Stimulated activated CD4-positive, alpha-beta T cell treated with anti-CD3 and anti-CD28 coated beads, TNF-alpha, amount 100 ng/mL, for 24 hours (primary cell): ENCODE results near the gene AMPD3.

Source experiments
- DNase-seq, 3 experiments: peaks; one replicate each; pipeline ENCODE4 v3.0.0-alpha.2; 2020; ENCODE audit warnings: low read depth in 3 of 3

The AMPD3 gene

GRCh38 chr11:10503221-10503620 lies 48.2 kb downstream of the AMPD3 start:
- DNase-seq, result no peak

DNA sequence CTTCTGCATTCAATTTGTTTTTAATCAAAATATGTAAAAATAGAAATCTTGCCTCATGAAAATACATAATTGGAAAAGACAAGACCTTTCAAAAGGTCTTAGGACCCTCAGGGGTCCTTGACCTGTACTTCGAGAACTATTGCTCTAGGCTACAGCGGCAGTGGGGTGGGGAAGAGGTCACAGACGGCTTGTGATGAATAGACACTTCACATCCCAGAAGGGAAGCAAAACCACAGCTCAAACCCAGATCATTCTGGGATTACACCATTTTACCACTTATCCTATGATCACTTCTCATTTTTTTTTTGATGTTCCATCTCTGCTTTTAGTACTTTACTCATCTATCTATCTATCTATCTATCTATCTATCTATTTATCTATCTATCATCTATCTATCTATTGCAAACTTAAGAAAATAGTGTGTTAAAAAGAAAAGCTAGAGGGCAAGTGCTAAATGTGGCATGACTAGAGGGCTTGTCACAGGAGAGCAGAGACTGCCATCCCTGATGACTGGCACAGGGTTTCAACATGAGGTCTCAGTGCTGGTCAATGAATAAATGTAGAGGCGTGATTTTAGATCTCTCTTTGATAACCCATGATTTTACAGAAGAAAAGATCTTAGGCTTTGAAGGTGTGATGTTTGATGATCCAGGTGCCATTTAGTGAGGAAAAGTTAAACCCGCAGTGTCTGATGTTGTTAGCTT lies 48.9 kb downstream of the AMPD3 start:
- DNase-seq, result no peak

- no peak for DNase-seq
Observed at GRCh38 chr11:10504490-10504889, 49.4 kb downstream of the AMPD3 start.

- no peak for DNase-seq
Observed at GRCh38 chr11:10505278-10506007, 50.4 kb downstream of the AMPD3 start.

DNA sequence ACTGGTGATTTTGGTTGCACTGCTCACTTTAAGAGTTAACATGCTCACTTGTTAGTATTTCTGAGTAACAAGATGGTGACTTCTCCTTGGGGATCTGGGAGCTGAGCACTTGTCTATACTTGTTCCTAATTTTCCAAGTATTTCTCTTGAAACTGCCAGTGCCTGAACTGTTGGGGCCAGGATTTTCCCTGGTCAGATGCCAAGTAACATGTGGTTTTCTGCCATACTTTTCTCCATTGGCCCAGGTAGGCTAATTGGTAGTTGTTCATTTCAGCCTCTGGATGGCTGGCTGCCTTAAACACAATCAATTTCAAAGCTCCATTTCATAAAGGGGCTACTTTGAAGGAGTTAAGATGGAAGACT lies 50.9 kb downstream of the AMPD3 start:
- no peak for DNase-seq

GRCh38 chr11:10511181-10511621 lies 56.1 kb downstream of the AMPD3 start:
- DNase-seq, result no peak

GRCh38 chr11:10514202-10514601 lies 59.1 kb downstream of the AMPD3 start:
- no peak for DNase-seq

DNA sequence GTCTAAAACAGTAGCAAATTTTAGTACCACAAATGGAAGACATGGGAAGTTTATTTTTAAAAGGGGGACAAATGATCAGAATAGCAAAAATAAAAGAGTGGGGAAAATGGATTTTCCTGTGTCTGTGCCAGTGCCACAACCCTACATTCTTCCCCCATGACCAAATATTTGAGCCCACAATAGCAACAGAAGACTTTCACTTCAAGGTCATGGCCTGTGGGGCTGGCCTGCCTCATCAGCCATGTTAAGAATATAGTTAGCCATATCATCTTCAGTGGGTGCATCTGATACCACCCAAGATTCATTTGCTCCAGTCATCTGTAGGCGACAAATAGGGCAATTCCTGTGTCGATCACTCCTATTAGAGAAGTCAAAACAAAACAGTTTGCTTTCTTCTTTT lies 59.6 kb downstream of the AMPD3 start:
- no peak for DNase-seq

DNA sequence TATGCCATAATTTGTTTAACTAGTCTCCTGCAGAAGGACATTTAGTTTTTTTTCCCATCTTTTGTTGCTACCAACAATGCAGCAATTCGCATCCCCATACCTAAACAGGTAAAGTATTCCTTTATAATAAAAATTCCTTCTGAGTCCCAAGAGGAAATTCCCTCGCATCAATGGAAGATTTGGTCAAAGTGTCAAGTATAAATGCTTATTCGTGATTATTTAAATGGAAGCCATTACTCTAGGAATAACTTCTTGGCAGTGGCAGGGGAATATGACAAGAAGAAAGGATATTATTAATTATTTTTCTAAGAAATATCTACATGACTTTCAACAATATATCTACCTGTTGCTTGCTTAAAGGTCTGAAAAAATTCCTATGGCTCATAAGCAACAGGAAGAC lies 60.4 kb downstream of the AMPD3 start:
- DNase-seq, result no peak

DNA sequence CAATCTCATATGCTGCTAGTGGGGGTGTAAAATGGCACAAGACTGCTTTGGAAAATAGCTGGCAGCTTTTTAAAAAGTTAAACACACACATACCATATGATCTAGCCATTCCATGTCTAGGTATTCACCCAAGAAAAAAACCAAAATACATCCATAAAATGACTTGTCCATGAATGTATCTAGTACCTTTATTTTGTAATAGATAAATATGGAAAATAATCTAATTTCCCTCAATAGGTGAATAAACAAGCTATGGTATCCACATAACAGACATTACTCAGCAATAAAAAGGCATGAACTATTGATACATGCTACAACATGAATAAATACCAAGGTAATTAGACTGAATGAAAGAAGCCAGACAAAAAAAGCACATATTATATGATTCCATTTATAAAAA lies 63.1 kb downstream of the AMPD3 start:
- no peak for DNase-seq

- DNase-seq, result no peak
Observed at GRCh38 chr11:10518891-10519290, 63.8 kb downstream of the AMPD3 start.

GRCh38 chr11:10519630-10520029 lies 64.6 kb downstream of the AMPD3 start:
- no peak for DNase-seq

GRCh38 chr11:10520562-10520961 lies 65.5 kb downstream of the AMPD3 start:
- DNase-seq, result no peak

GRCh38 chr11:10522276-10522675 lies 67.2 kb downstream of the AMPD3 start:
- DNase-seq, result no peak

DNA sequence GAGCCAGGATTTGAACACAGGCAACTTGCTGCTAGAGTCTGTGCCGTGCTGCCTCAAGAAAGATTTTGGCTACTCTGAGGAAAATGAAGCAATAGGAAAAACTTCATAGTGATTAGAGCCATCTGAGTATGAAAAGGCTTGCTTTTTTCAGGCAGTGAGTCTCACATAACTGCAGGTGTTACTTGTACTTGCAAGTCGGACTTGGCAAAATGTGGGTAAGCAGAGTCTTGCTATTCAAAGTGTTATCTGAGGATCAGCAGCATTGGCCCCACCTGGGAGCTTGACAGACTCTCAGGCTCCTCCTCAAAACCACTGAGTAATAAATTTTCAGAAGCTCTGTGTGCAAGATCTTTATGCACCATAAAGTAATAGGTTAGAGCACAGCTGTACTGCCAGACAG lies 67.9 kb downstream of the AMPD3 start:
- DNase-seq, result no peak

DNA sequence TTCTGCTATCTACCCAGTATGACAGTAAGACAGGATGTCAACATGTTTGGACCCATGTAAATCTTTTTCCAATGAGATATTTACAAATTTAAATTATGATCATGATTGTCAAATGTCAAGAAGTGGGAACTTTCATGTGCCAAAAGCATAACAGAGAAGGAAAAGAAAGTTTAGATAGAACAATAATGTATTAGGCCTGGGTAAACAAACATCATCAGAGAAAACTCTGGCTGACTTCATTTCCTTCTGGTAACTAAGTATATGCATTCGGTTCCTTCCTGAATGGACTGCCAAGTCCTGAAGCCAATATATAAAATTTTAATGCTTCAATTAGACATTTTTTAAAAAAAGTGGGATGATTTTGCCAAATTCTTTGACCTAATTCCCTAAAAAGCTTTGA lies 69.4 kb downstream of the AMPD3 start:
- DNase-seq, result no peak

DNA sequence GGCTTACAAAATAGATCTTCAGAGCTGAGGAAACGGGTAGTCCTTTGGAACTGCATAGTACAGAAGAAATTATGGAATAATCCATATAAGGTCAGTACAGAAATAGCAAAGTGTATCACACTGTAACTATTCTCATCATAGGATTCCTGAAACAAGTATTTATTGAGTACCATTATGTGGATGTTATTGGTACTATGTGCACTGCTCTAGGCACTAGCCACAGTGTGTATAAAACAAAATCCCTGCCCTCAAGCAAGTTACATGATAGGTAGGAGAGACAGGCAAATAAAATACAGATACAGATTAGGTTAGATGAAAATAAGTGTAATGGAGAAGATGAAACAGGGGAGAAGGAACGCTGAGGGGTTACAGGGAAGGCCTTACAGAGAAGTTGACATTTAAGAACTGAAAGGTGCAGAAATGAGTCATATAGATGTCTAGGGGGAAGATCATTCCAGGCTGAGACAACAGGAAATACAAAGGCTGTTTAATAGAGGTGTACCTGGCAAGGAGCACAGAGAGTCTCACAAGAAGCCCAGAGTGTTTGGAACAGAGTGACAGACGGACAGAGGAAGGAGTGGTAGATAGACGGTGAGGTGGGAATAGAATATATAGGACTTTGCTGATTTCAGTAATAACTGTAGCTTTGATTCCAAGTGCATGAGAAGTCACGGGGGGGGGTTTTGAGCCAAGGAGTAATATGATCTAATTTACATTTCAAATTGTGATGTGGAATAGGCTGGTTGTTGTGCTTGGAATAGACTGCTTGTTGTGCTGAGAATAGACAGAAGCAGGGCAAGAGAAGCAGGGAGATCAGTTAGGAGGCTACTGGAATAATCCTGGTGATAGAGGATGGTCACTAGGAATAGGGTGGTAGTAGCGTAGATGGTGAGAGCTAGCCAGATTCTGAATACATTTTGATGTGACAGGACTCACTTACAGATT lies 72.2 kb downstream of the AMPD3 start:
- DNase-seq, result no peak

GRCh38 chr11:10528121-10528520 lies 73.1 kb downstream of the AMPD3 start:
- no peak for DNase-seq

DNA sequence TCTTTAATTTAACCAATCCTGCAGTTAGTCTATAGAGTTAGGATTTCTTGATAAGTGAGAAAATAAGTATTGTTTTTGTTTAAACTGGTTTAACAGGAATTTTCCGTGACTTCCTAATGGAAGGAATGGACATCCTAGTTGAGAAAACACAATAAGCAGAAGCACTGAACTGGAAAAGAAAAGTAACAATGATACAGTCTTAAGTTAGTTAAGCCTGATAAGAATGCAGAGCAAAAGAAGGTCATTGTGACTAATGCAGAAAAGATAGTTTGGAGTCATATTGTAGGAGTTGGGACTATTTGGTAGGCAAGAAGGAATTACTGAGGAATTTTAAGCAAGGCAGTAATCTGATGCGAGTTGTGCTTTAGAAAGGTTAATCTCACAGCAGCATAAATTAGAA lies 74.2 kb downstream of the AMPD3 start:
- no peak for DNase-seq

- DNase-seq, result no peak
Observed at GRCh38 chr11:10532526-10532925, 77.5 kb downstream of the AMPD3 start.

DNA sequence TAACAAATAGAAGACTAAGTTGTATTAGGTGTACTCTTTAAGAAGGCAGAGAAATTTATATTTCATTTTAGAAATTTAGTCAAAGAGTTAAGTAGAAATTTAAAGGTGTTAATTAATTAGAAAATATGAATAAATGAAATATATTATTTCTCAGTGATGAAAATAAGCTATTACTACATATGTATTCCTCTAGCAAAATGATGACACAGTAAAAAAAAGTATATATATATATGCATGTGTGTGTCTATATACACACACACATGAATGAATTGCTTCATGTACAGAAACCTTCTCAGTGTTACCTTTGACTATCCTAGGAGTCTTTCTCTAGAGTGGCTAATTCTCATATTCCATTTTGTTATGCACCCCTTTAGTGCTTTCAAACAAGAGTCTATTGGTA lies 78.3 kb downstream of the AMPD3 start:
- no peak for DNase-seq

DNA sequence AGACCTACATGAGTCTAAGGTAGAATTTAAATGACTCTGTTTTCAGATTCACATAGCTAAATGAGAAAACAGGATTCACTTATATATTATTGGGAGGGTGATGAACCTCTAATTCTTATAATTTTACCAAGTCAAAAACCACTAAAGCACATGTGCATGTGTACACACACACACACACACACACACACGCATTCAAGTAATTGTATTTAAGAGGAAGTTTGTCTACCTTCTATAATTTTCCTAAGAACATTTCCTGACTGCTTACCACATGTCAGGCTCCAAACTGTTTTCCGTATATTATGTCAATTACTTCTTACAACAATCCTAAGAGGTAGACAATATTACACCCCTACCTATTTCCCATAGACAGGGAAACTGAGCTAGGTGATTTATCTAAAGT lies 79.3 kb downstream of the AMPD3 start:
- DNase-seq, result no peak

GRCh38 chr11:10537600-10537999 lies 82.5 kb downstream of the AMPD3 start:
- no peak for DNase-seq
